ENCODE measurements around the gene ATP2B2.

ATP2B2 gene

GRCh38 chr3:10496121-10496863, 9.1 kb downstream of the ATP2B2 start:
- no peak overlapping the region for H3K9ac ChIP-seq (ENCODE audit: low read length)

DNA sequence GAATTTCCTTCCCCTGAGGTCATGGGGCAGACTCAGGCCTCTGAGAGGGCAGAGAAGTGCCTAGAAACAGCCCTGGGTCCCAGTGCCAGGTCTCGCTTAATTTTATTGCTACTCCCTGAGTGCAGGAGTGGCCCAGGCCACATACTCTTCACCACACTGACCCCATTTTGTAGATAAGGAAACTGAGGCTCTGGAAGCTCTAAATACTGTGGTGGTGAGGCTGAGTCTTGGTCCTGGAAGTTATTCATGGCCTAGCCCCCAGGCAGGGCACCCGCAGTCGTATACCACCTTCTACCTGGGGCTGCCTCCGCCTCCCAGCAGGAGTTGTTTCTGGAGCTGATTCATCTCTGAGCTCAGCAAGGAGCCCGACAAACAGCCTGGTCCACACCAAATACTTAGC, 9.8 kb downstream of the ATP2B2 start:
- Histone ChIP-seq H3K36me3 (ENCODE audit: control insufficient read depth, insufficient read depth, low read length) (no peaks in the 10 kb centered on the region), H3K4me3 (ENCODE audit: low read length) (no peak overlapping the region), H3K4me1 (ENCODE audit: control insufficient read depth, insufficient read depth, low read length) (no peaks in the 10 kb centered on the region), H3K9ac (ENCODE audit: low read length) (no peak overlapping the region), H3K9me3 (ENCODE audit: control insufficient read depth, low read length) (no peaks in the 10 kb centered on the region), H3K27me3 (ENCODE audit: control insufficient read depth, insufficient read depth, low read length) (no peaks in the 10 kb centered on the region)

More at GRCh38 chr3:10496121-10496863, 9.1 kb downstream of the ATP2B2 start:
- Histone ChIP-seq H3K4me3 (ENCODE audit: low read length) (no peak overlapping the region), H3K36me3 (ENCODE audit: control insufficient read depth, insufficient read depth, low read length) (no peaks in the 10 kb centered on the region), H3K4me1 (ENCODE audit: control insufficient read depth, insufficient read depth, low read length) (no peaks in the 10 kb centered on the region), H3K9me3 (ENCODE audit: control insufficient read depth, low read length) (no peaks in the 10 kb centered on the region), H3K27me3 (ENCODE audit: control insufficient read depth, insufficient read depth, low read length) (no peaks in the 10 kb centered on the region)

GRCh38 chr3:10495003-10495402, 10.4 kb downstream of the ATP2B2 start:
- H3K27me3 ChIP-seq (ENCODE audit: control insufficient read depth, insufficient read depth, low read length): no peaks in the 10 kb centered on the region
- no peaks in the 10 kb centered on the region for H3K9me3 ChIP-seq (ENCODE audit: control insufficient read depth, low read length)
- H3K9ac ChIP-seq (ENCODE audit: low read length): no peak overlapping the region
- no peaks in the 10 kb centered on the region for H3K4me1 ChIP-seq (ENCODE audit: control insufficient read depth, insufficient read depth, low read length)
- H3K4me3 ChIP-seq (ENCODE audit: low read length): no peak overlapping the region
- no peaks in the 10 kb centered on the region for H3K36me3 ChIP-seq (ENCODE audit: control insufficient read depth, insufficient read depth, low read length)

- H3K27me3 ChIP-seq (ENCODE audit: control insufficient read depth, insufficient read depth, low read length): no peaks in the 10 kb centered on the region
- no peaks in the 10 kb centered on the region for H3K36me3 ChIP-seq (ENCODE audit: control insufficient read depth, insufficient read depth, low read length)
- no peak overlapping the region for H3K9ac ChIP-seq (ENCODE audit: low read length)
- H3K9me3 ChIP-seq (ENCODE audit: control insufficient read depth, low read length): no peaks in the 10 kb centered on the region
- H3K4me1 ChIP-seq (ENCODE audit: control insufficient read depth, insufficient read depth, low read length): no peaks in the 10 kb centered on the region
- no peak overlapping the region for H3K4me3 ChIP-seq (ENCODE audit: low read length)
Measured at GRCh38 chr3:10494180-10494579, 11.2 kb downstream of the ATP2B2 start.

- Histone ChIP-seq H3K9ac (ENCODE audit: low read length) (no peak overlapping the region), H3K27me3 (ENCODE audit: control insufficient read depth, insufficient read depth, low read length) (no peaks in the 10 kb centered on the region), H3K4me1 (ENCODE audit: control insufficient read depth, insufficient read depth, low read length) (no peaks in the 10 kb centered on the region), H3K4me3 (ENCODE audit: low read length) (no peak overlapping the region), H3K9me3 (ENCODE audit: control insufficient read depth, low read length) (no peaks in the 10 kb centered on the region), H3K36me3 (ENCODE audit: control insufficient read depth, insufficient read depth, low read length) (no peaks in the 10 kb centered on the region)
Measured at GRCh38 chr3:10493202-10493589, 12.2 kb downstream of the ATP2B2 start.

GRCh38 chr3:10492364-10493201, 12.8 kb downstream of the ATP2B2 start:
- H3K9ac ChIP-seq (ENCODE audit: low read length): no peak overlapping the region
- H3K4me1 ChIP-seq (ENCODE audit: control insufficient read depth, insufficient read depth, low read length): no peaks in the 10 kb centered on the region
- H3K4me3 ChIP-seq (ENCODE audit: low read length): no peak overlapping the region
- H3K36me3 ChIP-seq (ENCODE audit: control insufficient read depth, insufficient read depth, low read length): no peaks in the 10 kb centered on the region
- no peaks in the 10 kb centered on the region for H3K27me3 ChIP-seq (ENCODE audit: control insufficient read depth, insufficient read depth, low read length)
- H3K9me3 ChIP-seq (ENCODE audit: control insufficient read depth, low read length): no peaks in the 10 kb centered on the region

GRCh38 chr3:10489746-10490483, 15.5 kb downstream of the ATP2B2 start:
- no peaks in the 10 kb centered on the region for H3K4me1 ChIP-seq (ENCODE audit: control insufficient read depth, insufficient read depth, low read length)
- H3K9ac ChIP-seq (ENCODE audit: low read length): no peak overlapping the region
- H3K9me3 ChIP-seq (ENCODE audit: control insufficient read depth, low read length): no peaks in the 10 kb centered on the region
- H3K27me3 ChIP-seq (ENCODE audit: control insufficient read depth, insufficient read depth, low read length): no peaks in the 10 kb centered on the region
- no peak overlapping the region for H3K4me3 ChIP-seq (ENCODE audit: low read length)
- H3K36me3 ChIP-seq (ENCODE audit: control insufficient read depth, insufficient read depth, low read length): no peaks in the 10 kb centered on the region

DNA sequence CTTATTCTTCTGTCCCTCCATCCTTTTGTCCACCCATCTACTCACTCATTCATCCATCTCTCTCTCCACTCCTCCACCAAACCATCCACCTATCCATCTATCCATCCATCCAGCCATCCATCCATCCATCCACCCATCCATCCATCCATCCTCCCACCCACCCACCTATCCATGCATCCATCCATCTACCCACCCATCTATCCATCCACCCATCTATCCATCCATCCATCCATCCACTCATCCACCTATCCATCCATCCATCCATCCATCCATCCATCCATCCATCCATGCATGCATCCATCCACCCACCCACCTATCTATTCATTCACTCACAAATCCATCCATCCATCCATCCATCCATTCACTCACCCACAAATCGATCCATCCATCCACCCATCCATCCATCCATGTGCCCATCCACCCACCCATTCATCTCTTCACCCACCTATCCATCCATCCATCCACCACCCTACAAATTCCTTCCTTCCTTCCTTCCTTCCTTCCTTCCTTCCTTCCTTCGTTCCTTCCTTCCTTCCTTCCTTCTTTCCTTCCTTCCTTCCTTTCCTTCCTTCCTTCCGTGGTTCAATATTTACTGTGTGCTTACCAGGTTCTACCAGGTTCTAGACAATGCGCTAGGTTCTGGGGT, 17.3 kb downstream of the ATP2B2 start:
- H3K27me3 ChIP-seq (ENCODE audit: control insufficient read depth, insufficient read depth, low read length): no peaks in the 10 kb centered on the region
- no peaks in the 10 kb centered on the region for H3K36me3 ChIP-seq (ENCODE audit: control insufficient read depth, insufficient read depth, low read length)
- H3K4me3 ChIP-seq (ENCODE audit: low read length): no peak overlapping the region
- no peaks in the 10 kb centered on the region for H3K9me3 ChIP-seq (ENCODE audit: control insufficient read depth, low read length)
- no peak overlapping the region for H3K9ac ChIP-seq (ENCODE audit: low read length)
- no peaks in the 10 kb centered on the region for H3K4me1 ChIP-seq (ENCODE audit: control insufficient read depth, insufficient read depth, low read length)

GRCh38 chr3:10485806-10486205, 19.6 kb downstream of the ATP2B2 start:
- Histone ChIP-seq H3K27me3 (ENCODE audit: control insufficient read depth, insufficient read depth, low read length) (no peaks in the 10 kb centered on the region), H3K36me3 (ENCODE audit: control insufficient read depth, insufficient read depth, low read length) (no peaks in the 10 kb centered on the region), H3K9ac (ENCODE audit: low read length) (no peak overlapping the region), H3K9me3 (ENCODE audit: control insufficient read depth, low read length) (no peaks in the 10 kb centered on the region), H3K4me3 (ENCODE audit: low read length) (no peak overlapping the region), H3K4me1 (ENCODE audit: control insufficient read depth, insufficient read depth, low read length) (no peaks in the 10 kb centered on the region)

GRCh38 chr3:10485380-10485779, 20.0 kb downstream of the ATP2B2 start:
- no peaks in the 10 kb centered on the region for H3K9me3 ChIP-seq (ENCODE audit: control insufficient read depth, low read length)
- no peak overlapping the region for H3K9ac ChIP-seq (ENCODE audit: low read length)
- no peaks in the 10 kb centered on the region for H3K4me1 ChIP-seq (ENCODE audit: control insufficient read depth, insufficient read depth, low read length)
- no peaks in the 10 kb centered on the region for H3K27me3 ChIP-seq (ENCODE audit: control insufficient read depth, insufficient read depth, low read length)
- H3K36me3 ChIP-seq (ENCODE audit: control insufficient read depth, insufficient read depth, low read length): no peaks in the 10 kb centered on the region
- no peak overlapping the region for H3K4me3 ChIP-seq (ENCODE audit: low read length)

DNA sequence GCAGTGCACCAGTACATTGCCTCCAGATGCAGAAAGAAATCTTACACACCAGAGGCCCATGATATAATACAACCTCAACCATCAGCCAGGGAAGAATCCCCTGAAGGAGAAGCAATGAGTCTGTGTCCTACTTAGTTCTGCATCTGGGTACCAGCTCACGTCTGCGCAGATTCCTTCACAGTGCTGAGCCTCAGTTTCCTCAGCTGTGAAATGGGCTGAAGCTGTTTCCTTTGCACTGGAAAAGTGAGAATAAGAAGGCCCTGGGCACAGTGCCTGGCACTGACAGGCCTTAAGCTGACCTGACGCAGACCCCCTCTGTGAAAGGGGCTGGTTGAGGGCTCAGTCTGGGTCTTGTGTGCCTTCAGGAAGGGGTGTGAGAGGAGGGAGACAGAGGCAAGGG, 20.7 kb downstream of the ATP2B2 start:
- no peak overlapping the region for H3K9ac ChIP-seq (ENCODE audit: low read length)
- H3K9me3 ChIP-seq (ENCODE audit: control insufficient read depth, low read length): no peaks in the 10 kb centered on the region
- no peak overlapping the region for H3K4me3 ChIP-seq (ENCODE audit: low read length)
- no peaks in the 10 kb centered on the region for H3K36me3 ChIP-seq (ENCODE audit: control insufficient read depth, insufficient read depth, low read length)
- no peaks in the 10 kb centered on the region for H3K27me3 ChIP-seq (ENCODE audit: control insufficient read depth, insufficient read depth, low read length)
- no peaks in the 10 kb centered on the region for H3K4me1 ChIP-seq (ENCODE audit: control insufficient read depth, insufficient read depth, low read length)
